Right renal pelvis (tissue), 4 donors: ENCODE results near the gene STRAP. TPM values are rescaled to one million over a fixed set of nuclear protein-coding genes. Genes with fewer than 3 reads are reported as not detected.
"Not testable (repeated sequence)": the region's sequence is repeated elsewhere in the genome, so short reads cannot be mapped to it uniquely, and the experiment has no call there.

ENCODE experiments used
- DNase-seq, 4 donors: peaks; one replicate each; pipeline ENCODE4 v3.0.0-alpha.2; 2013; ENCODE audit warnings: low read depth in 4 of 4, low spot score in 3 of 4, missing footprints in 1 of 4
- polyA plus RNA-seq, 4 donors: library from polyadenylated mRNA; unstranded; fragments of 120-200 nt; gene quantifications; one replicate each; pipeline ENCODE4 v1.2.1, GENCODE V29; 2013; ENCODE audit not compliant: insufficient read length in 4 of 4

Gene STRAP
- polyA plus RNA-seq, 4 donors, result 180 to 213 (median 194) TPM

DNA sequence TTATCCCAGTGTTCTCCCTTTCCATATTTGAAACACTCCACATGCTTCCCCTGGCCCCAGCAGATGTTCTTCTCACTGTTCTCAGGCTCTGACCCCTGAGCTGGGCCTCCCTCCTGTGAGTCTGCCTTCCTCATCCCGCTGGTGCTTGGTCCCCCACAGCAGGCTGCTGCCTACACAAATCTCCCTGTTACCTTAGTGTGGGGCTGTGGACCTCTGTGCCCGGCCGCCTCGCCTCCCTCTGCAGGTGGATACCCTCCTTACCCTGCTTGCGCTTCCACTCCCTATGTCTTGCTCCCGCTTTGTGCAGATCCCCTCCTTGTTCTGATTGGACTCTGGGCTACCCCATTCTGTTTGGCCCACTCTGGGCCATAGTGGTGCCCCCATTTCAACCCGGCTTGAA, 35.9 kb downstream of the STRAP start:
- DNase-seq, result no peak

DNA sequence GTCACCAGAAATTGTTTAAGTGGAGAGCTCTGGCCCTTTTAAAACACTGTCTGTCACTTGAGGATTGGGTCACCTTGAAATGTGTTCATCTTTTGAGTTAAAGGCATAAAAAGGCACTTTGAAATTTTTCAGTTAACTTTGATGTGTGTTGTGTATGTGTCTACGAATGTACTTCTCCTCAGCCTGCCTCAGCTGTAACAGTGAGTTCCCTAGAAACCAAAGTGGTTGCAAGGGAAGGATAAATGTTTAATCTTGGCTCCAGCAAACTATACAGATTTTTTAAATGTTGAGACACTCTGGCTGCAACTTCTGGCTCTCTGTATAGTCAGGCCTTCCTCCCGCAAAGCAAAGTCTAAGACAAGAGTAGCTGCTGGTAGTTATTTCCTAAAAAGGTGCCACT, 37.2 kb downstream of the STRAP start:
- DNase-seq, result no peak

DNA sequence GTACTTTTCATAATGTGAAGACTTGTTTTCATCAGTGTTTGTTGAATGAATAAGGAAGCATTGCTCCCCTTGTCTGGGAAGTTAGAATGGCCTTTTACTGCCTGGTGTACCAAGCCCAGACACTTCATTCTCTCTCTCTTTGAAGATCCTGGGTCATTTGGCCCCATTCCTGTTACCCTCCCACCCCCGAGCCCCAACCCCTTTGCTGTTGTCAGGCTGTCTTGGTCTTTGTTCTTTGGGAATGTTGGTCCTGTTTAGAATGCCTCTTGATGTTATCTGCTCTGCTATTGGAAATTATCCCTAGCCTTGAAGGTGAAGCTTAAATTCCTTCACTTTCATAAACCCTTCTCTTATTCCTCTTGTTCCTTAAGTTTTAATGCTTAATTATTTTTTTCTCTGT, 42.8 kb downstream of the STRAP start:
- DNase-seq, result no peak

DNA sequence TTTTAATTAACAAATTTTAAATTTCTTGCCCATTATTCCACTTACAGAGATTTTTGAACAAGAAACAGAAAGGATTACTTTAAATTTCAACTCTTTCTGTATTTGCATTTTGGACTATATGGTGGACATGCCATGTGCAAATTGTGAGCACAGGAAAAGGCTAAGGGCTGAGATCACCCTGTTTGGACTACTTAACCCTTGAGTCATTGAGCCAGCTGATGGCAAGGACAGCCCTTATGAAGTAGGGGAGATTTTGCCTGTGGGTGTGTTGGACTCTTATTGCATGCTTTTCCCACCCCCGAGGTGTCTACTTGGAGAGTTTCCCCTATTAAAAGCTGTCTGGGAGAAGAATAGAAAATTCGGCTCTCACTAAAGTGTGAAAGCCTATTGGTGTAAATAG, 46.2 kb downstream of the STRAP start:
- no peak for DNase-seq

DNA sequence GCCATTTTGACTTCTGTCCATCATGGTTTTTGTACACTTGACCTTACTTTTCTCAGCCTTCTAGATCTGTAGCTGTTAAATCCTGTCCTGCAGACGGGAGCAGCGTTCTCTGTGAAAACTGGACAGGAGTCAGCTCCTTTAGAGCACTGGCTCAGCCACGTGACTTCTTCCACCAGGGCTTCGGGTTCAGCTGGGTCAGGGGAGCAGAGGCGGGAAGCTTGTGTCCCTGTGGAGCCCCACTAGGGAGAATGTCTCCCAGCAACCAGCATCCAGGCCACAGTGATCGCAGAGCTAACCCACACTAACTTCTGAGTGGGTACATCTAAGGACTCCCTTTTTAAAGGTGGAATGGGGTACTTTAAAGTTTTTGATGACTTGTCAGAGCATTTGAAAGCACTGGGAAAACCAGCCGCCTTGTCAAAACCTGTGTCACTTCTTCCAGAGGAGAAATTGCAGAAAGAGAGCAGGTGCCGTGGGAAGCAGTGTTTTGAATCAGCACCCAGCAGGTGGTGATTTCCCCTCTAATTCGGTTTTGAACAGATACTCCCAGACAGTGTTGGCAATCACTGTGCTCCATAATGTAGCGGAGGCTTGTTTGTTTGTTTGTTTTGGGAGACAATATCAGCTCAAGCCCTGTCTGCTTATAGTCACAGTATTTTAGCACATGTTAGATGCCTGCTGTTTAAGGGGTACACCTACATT, 46.8 kb downstream of the STRAP start:
- DNase-seq, result no peak

DNA sequence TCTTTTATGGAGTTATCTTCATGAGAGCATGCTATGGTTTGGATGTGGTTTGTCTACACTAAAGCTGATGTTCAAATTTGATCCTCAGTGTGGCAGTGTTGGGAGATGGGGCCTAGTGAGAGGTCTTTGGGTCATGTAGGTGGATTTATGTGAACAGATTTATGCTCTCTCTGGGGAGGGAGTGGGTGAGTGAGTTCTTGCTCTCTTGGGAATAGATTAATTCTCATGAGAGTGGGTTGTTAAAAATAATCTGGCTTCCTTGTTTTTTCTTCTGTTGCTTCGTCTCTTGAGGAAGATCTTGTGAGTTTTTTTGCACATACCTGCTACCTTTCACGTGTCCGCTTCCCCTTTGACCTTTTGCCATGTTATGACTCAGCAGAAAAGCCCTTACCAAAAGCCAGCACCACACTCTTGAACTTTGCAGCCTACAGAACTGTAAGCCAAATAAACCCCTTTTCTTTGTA, 49.4 kb downstream of the STRAP start:
- DNase-seq, result no peak

DNA sequence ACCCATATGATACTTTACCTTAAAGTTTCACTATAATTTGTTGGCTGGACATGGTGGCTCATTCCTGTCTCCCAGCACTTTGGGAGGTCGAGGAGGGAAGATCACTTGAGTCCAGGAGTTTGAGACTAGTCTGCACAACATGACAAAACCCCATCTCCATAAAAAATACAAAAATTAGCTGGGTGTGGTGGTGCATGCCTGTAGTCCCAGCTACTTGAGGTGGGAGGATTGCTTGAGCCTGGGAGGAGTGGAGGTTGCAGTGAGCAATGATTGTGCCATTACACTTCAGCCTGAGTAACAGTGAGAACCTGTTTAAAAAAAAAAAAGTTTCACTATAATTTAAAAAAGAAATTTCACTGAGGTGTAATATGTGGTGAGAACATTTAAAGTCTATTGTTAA, 50.1 kb downstream of the STRAP start:
- DNase-seq, result no peak

DNA sequence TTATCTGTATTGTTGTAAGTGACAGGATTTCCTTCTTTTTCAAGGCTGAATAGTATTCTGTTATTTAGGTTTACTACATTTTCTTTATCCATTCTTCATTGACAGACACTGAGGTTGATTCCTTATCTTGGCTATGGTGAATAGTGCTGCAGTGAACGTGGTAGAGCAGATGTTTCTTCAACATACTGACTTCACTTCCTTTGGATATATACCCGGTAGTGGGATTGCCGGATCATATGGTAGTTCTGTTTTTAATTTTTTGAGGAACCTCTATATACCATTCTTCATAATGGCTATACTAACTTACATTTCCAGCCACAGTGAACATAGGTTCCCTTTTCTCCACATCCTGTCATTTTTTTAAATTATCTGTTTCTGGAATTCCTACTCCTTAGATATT, 50.8 kb downstream of the STRAP start:
- DNase-seq, result no peak

DNA sequence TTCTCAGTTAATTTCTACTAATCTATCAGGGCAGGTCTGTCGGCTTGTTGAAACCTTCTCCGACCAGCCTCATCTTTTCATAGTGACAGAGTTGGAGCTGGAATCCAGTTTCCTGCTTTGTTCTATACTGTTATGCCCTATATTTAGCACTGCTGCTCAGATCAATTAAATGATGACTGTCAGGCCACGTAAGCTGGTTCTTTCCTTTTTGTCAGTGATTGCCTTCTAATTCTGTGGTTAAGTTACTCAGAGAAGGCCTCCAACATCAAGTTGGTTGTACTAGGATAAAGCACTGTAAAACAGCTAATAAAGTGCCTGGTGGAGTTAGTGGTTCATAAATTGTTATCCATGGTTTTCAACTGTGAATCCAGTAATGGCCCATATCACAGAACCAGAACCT, 51.6 kb downstream of the STRAP start:
- DNase-seq, result no peak

DNA sequence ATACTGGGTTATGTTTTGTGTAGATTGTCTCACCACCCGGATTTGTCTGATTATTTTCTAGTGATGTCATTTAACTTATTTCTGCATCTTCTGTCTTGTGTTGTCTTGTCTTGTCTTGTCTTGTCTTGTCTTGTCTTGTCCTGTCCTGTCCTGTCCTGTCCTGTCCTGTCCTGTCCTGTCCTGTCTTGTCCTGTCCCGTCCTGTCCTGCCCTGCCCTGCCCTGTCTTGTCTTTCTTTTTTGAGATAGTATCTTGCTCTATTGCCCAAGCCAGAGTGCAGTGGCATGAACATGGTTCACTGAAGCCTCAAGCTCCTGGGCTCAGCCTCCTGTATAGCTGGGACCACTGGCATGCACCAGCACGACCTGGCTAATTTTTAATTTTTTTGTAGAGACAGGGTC, 54.6 kb downstream of the STRAP start:
- no peak for DNase-seq

DNA sequence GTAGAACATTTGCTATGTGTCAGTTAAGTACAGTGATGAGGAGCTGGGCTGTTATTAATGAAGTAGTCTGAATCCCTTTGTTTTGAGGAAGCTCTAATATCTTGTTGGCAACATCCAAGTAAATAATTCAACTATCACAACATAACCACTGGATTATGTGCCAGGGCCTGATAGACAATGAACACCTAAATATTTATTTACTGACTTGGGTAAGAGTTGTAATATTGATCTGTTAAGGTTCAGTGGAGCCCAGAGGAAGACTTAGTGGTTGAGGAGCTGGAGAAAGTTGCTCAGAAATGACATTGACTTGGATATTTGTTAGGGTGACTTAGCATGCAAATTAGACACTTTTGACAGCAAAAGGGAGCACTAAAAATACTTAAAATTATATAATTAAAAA, 55.7 kb downstream of the STRAP start:
- DNase-seq, result no peak

DNA sequence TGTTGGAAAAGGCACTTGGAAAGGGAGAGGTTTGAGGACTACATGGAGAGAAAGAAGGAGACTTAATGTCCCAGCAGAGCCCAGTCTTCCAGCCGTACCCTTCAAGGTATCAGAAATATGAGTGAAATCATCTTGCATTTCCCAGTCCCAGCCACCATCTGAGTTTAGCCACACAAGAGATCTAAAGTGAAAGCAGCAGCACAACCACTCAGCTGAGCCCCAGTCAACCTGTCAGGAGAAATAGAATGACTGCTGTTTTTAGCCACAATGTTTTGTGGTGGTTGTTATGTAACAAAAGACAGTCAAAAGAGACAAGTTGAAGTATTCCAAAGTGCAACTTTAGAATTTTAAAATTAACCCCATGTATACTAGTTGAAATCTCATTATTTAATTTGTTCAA, 56.9 kb downstream of the STRAP start:
- no peak for DNase-seq

DNA sequence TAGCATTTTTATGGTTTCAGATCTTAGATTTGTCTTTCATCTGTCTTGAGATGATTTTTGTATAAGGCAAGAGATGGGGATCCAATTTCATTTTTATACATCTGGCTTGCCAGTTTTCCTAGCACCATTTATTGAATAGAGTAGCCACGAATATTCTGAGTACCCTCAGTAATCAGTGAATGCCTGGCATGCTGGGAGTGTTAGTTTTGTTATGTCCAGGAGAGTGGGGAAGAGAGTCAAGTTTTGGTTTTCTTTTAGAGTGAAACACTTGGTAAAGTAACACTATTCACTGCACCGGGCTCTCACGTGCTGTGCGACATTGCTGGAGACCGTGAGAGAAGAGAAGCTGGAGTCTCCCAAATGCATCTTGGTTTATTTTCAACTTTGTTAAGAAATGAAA, 60.3 kb downstream of the STRAP start:
- no peak for DNase-seq

DNA sequence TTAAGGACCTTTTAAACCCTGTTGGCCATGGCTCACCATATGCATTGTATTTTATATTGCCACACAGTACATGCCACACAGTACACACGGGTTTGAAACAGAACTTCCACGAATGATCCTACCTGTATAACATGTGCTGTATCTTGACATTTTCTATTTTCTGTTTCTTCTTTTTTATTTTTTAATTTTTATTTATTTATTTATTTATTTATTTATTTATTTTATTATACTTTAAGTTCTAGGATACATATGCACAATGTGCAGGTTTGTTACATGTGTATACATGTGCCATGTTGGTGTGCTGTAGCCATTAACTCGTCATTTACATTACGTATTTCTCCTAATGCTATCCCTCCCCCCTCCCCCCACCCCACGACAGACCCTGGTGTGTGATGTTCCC, 61.3 kb downstream of the STRAP start:
- not testable (repeated sequence) for DNase-seq

DNA sequence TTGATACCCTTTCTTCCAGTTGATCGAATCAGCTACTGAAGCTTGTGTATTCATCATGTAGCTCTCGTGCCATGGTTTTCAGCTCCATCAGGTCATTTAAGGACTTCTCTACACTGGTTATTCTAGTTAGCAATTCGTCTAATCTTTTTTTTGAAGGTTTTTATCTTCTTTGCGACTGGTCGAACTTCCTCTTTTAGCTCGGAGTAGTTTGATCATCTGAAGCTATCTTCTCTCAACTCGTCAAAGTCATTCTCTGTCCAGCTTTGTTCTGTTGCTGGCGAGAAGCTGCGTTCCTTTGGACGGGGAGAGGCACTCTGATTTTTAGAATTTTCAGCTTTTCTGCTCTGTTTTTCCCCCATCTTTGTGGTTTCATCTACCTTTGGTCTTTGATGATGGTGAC, 66.3 kb downstream of the STRAP start:
- DNase-seq, result not testable (repeated sequence)

Other genes starting within 250 kb of the STRAP start
- gene EPS8, start 93.0 kb upstream of the STRAP start, polyA plus RNA-seq, result 10 to 100 TPM; 56.9 to 65.8 (median 61.9) TPM
- gene DERA, start 28.9 kb downstream of the STRAP start, polyA plus RNA-seq, result 10 to 100 TPM; 46.9 to 57.8 (median 51.3) TPM